OCI-LY7 (cell line): Measurements from ENCODE around the gene TREML2. TPM values are rescaled to one million over a fixed set of nuclear protein-coding genes. Genes with fewer than 3 reads are reported as not detected.
"Not testable (repeated sequence)": the region's sequence is repeated elsewhere in the genome, so short reads cannot be mapped to it uniquely, and the experiment has no call there.

Experiments
- BruUV-seq: library from RNA; stranded (reverse); fragments of 400-500 nt; replicated peaks from 2 replicates; lab custom pipeline; 2021; lab: Mats Ljungman, UMichigan
- CTCF ChIA-PET: fragments of 300-600 bp; sonication (Branson Sonifier 250); formaldehyde crosslinking; loops from one replicate; lab custom pipeline; 2022; ENCODE audit warnings: antibody characterized with exemption; ENCODE audit not compliant: unreplicated experiment; lab: Charles Lee
- POLR2A ChIA-PET: fragments of 300-600 bp; sonication (Branson Sonifier 250); formaldehyde crosslinking; loops from one replicate; lab custom pipeline; 2022; ENCODE audit warnings: antibody characterized with exemption; lab: Charles Lee
- DNase-seq: peaks from one replicate; pipeline ENCODE4 v3.0.0-alpha.2; 2015; ENCODE audit warnings: low spot score
- H2AFZ ChIP-seq: fragments of 200-600 bp; sonication (generic), shearing (Covaris generic); 2 replicates; pipeline ENCODE4 v1.6.1; 2014; ENCODE audit warnings: mild to moderate bottlenecking, antibody characterized with exemption, low read length, moderate library complexity
- H3K27ac ChIP-seq: fragments of 200-600 bp; sonication (generic); 2 replicates; pipeline ENCODE4 v1.5.1; 2014; ENCODE audit warnings: mixed run types, low read depth, mild to moderate bottlenecking, moderate library complexity, low read length, inconsistent platforms; ENCODE audit not compliant: poor library complexity, severe bottlenecking
- H3K36me3 ChIP-seq: fragments of 200-600 bp; sonication (generic); 2 replicates; pipeline ENCODE4 v1.6.1; 2014; ENCODE audit warnings: mild to moderate bottlenecking, antibody characterized with exemption, low read length, moderate library complexity, mixed read lengths; ENCODE audit not compliant: insufficient read depth
- H3K4me1 ChIP-seq: fragments of 200-600 bp; sonication (generic); 2 replicates; pipeline ENCODE4 v1.5.1; 2014; ENCODE audit warnings: mild to moderate bottlenecking, low read length; ENCODE audit not compliant: insufficient read depth, poor library complexity, severe bottlenecking
- H3K4me2 ChIP-seq: fragments of 200-600 bp; sonication (generic); 2 replicates; pipeline ENCODE4 v1.6.1; 2014; ENCODE audit warnings: mild to moderate bottlenecking, low read length
- H3K4me3 ChIP-seq: fragments of 200-600 bp; sonication (generic); 2 replicates; pipeline ENCODE4 v1.5.1; 2014; ENCODE audit warnings: mild to moderate bottlenecking, low read depth, low read length; ENCODE audit not compliant: poor library complexity, severe bottlenecking
- H3K79me2 ChIP-seq: fragments of 200-600 bp; sonication (generic); 2 replicates; pipeline ENCODE4 v1.6.1; 2016; ENCODE audit warnings: low read depth, mild to moderate bottlenecking, low read length, moderate library complexity, mixed read lengths; ENCODE audit not compliant: insufficient read depth
- H3K9me2 ChIP-seq: fragments of 200-600 bp; sonication (generic); 2 replicates; pipeline ENCODE4 v1.6.1; 2016; ENCODE audit warnings: mild to moderate bottlenecking, low read length, mixed read lengths; ENCODE audit not compliant: insufficient read depth
- H3K9me3 ChIP-seq: fragments of 200-600 bp; sonication (generic); 2 replicates; pipeline ENCODE4 v1.6.1; 2014; ENCODE audit warnings: mild to moderate bottlenecking, mixed run types, low read length, mixed read lengths
- H4K20me1 ChIP-seq: fragments of 200-600 bp; sonication (generic); 2 replicates; pipeline ENCODE4 v1.6.1; 2014; ENCODE audit warnings: mild to moderate bottlenecking, antibody characterized with exemption, low read length, moderate library complexity, mixed read lengths; ENCODE audit not compliant: insufficient read depth
- EZH2phosphoT487 ChIP-seq: fragments of 200-600 bp; sonication (generic); IDR thresholded peaks from 2 replicates; pipeline ENCODE4 v1.6.1; 2018; ENCODE audit warnings: low read depth, borderline replicate concordance, mild to moderate bottlenecking, mixed run types, antibody characterized with exemption, low read length, moderate library complexity, mixed read lengths
- intact Hi-C: fragments of 100-400 bp; cut with micrococcal nuclease; formaldehyde crosslinking; loops from one replicate; pipeline ENCODE4 v1.10.0; 2022; ENCODE audit not compliant: unreplicated experiment
- total RNA-seq, 2 experiments: library from RNA; depleted of rRNA in 1 of 2; stranded (reverse); fragments of >200 nt in 1 of 2; shearing (Covaris generic) in 1 of 2; gene quantifications; 2 replicates each; pipeline ENCODE4 v1.2.3, GENCODE V29; 2014 to 2022
- TF ChIP-seq, protein P1 (sequence below): fragments of 200-600 bp; sonication (generic); conservative IDR thresholded peaks from 2 replicates; pipeline ENCODE4 v1.5.1; 2014; ENCODE audit warnings: mild to moderate bottlenecking, antibody characterized with exemption, low read length, moderate library complexity, mixed read lengths

Gene TREML2
- total RNA-seq, 2 experiments from 2014 or later = 5.5 to 17.4 TPM

DNA sequence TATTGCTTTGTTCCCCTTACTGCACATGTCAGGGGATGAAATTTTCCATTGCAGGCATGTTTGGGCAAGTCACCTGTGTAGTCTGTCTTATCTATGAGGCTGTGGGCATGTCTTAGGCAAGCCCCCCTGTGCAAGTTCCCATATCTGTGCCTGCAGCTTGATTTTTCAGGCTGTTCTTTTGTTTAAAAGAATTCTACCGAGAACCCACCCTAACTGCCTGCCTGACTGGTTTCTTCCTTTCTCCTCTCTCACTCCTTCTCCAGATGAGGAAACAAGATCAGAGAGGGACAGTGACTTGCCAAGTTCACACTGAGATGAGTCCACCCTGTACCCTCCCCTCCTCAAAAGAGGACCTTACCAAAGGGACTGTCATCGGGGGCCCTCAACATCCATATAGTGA is 11.0 kb downstream of the TREML2 start:
- TF ChIP-seq EZH2phosphoT487 = no peak
- TF ChIP-seq, protein P1, sequence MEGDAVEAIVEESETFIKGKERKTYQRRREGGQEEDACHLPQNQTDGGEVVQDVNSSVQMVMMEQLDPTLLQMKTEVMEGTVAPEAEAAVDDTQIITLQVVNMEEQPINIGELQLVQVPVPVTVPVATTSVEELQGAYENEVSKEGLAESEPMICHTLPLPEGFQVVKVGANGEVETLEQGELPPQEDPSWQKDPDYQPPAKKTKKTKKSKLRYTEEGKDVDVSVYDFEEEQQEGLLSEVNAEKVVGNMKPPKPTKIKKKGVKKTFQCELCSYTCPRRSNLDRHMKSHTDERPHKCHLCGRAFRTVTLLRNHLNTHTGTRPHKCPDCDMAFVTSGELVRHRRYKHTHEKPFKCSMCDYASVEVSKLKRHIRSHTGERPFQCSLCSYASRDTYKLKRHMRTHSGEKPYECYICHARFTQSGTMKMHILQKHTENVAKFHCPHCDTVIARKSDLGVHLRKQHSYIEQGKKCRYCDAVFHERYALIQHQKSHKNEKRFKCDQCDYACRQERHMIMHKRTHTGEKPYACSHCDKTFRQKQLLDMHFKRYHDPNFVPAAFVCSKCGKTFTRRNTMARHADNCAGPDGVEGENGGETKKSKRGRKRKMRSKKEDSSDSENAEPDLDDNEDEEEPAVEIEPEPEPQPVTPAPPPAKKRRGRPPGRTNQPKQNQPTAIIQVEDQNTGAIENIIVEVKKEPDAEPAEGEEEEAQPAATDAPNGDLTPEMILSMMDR = no peak
- H3K36me3 ChIP-seq = peaks cover 38% of the 10 kb centered on the region
- CTCF ChIA-PET = no interaction called here
- H3K9me3 ChIP-seq = peaks cover 16% of the 10 kb centered on the region; the same call in 1 of the 2 replicates
- peaks cover 16% of the 10 kb centered on the region for H3K4me1 ChIP-seq
- H4K20me1 ChIP-seq = no peaks in the 10 kb centered on the region
- H3K4me3 ChIP-seq = no peak overlapping the region
- no peak overlapping the region for H3K27ac ChIP-seq
- no peak overlapping the region for H2AFZ ChIP-seq
- no TSS peak for BruUV-seq
- H3K4me2 ChIP-seq = no peak overlapping the region
- no peaks in the 10 kb centered on the region for H3K9me2 ChIP-seq
- no peak for DNase-seq
- POLR2A ChIA-PET = interaction anchor here (0.5 kb wide), 1 partner anchor 45 kb away, joined by 5 read pairs; no protein-coding TSS in a partner anchor
- no peaks in the 10 kb centered on the region for H3K79me2 ChIP-seq
- intact Hi-C loops = no loop called here

DNA sequence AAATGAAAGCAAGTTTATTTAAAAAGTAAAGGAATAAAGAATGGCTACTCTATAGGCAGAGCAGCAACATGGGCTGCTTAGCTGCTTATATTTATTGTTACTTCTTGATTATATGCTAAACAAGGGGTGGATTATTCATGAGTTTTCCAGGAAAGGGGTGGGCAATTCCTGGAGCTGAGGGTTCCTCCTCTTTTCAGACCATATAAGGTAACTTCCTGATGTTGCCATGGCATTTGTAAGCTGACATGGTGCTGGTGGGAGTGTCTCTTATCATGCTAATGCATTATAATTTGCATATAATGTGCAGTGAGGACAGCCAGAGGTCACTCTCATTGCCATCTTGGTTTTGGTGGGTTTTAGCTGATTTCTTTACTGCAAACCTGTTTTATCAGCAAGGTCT is 11.9 kb downstream of the TREML2 start:
- ChIA-PET CTCF (interaction anchor here (1.0 kb wide), 1 partner anchor 11 kb away, joined by 4 read pairs; no protein-coding TSS in a partner anchor), POLR2A (interaction anchor here (0.6 to 1.3 kb wide), 2 partner anchors 12 to 15 kb away, joined by 3 read pairs; partner anchors contain the start of gene TREML2)
- intact Hi-C loops, H2AFZ ChIP-seq, H3K27ac ChIP-seq, H3K9me2 ChIP-seq, H3K4me2 ChIP-seq, H3K4me3 ChIP-seq, DNase-seq, H4K20me1 ChIP-seq, H3K79me2 ChIP-seq, BruUV-seq: not testable (repeated sequence)
- peaks cover 16% of the 10 kb centered on the region; the same call in 1 of the 2 replicates for H3K9me3 ChIP-seq
- H3K36me3 ChIP-seq = peaks cover 32% of the 10 kb centered on the region
- H3K4me1 ChIP-seq = peaks cover 16% of the 10 kb centered on the region

DNA sequence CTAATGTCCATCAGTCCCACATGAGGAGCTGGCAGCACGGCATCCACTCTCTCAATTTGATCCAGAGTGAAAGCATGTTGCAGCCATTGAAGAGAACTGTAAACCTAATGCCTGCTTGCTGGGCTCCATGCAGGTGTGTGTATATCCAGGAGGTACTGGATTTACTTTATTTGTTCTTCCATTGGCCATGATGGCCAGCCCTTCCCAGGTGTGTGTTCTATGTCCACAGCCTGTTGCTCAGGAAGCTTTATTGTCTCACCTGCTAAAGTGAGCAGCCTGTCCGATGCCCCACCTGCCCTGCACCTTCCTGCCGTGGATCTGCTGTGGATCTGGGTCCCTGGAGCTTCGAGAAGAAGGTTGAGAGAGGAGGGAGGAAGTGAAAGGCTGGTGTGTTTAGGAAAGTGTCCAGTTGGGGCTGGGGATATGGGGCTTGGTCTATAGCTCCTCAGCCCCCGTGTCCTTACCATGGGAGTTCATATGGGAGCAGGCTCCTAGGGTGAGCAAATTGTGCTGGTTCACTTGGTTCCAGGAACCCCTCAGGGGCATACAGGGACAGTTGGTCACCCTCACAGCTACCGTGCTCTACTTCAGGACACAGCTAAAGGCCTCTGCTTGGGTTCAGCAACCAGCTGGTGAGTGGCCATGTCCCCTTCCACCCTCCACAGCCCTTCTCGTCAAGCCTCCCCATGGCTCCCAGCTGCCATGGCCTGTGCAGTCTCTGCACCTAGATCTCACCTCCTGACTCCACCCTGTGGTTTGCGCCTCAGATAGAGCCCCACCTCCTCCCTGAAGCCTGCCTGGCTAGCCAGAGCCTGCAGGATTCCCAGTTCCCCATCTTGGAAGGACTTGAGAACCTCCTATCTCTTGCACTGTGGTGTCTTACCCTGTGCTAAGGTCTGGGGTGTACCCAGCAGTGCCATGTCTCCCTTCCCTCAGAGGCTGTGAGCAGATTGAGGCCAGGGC is 12.7 kb downstream of the TREML2 start:
- Histone ChIP-seq H3K9me2 (no peaks in the 10 kb centered on the region), H3K4me3 (no peak overlapping the region), H3K9me3 (peaks cover 16% of the 10 kb centered on the region; the same call in 1 of the 2 replicates), H3K4me1 (peaks cover 16% of the 10 kb centered on the region), H3K27ac (no peak overlapping the region), H3K79me2 (no peaks in the 10 kb centered on the region), H2AFZ (no peak overlapping the region), H3K4me2 (no peak overlapping the region), H3K36me3 (peaks cover 32% of the 10 kb centered on the region), H4K20me1 (no peaks in the 10 kb centered on the region)
- no peak for TF ChIP-seq EZH2phosphoT487
- TF ChIP-seq, protein P1 = no peak
- ChIA-PET CTCF (interaction anchor here (0.6 kb wide), 1 partner anchor 8 kb away, joined by 3 read pairs; no protein-coding TSS in a partner anchor), POLR2A (interaction anchor here (1.3 to 3.4 kb wide), 2 partner anchors 8 to 12 kb away, joined by 3 to 16 read pairs; partner anchors contain the start of gene TREML2)
- intact Hi-C loops = no loop called here
- BruUV-seq = no TSS peak
- DNase-seq = no peak
